Stimulated activated CD4-positive, alpha-beta T cell treated with anti-CD3 and anti-CD28 coated beads, Interleukin-15, amount 100 ng/mL, for 24 hours (primary cell): Measurements from ENCODE around the gene DOCK10.

Source experiments
- DNase-seq: peaks from one replicate; pipeline ENCODE4 v3.0.0-alpha.2; 2020

Gene DOCK10

GRCh38 chr2:224909885-224910573, 132.2 kb downstream of the DOCK10 start:
- DNase-seq = peak; percentile 38

GRCh38 chr2:224908818-224909217, 133.4 kb downstream of the DOCK10 start:
- DNase-seq = no peak

- DNase-seq = no peak
Observed at GRCh38 chr2:224904381-224904780, 137.9 kb downstream of the DOCK10 start.

- no peak for DNase-seq
Observed at GRCh38 chr2:224903621-224904020, 138.6 kb downstream of the DOCK10 start.

- DNase-seq = peak; percentile 34
Observed at GRCh38 chr2:224901121-224901676, 141.1 kb downstream of the DOCK10 start.

- no peak for DNase-seq
Observed at GRCh38 chr2:224895377-224895776, 146.9 kb downstream of the DOCK10 start.

- no peak for DNase-seq
Observed at GRCh38 chr2:224894356-224894755, 147.9 kb downstream of the DOCK10 start.

- DNase-seq = no peak
Observed at GRCh38 chr2:224893848-224894247, 148.4 kb downstream of the DOCK10 start.

- no peak for DNase-seq
Observed at GRCh38 chr2:224892574-224893204, 149.6 kb downstream of the DOCK10 start.

- no peak for DNase-seq
Observed at GRCh38 chr2:224890372-224890771, 151.9 kb downstream of the DOCK10 start.

GRCh38 chr2:224887141-224887540, 155.1 kb downstream of the DOCK10 start:
- no peak for DNase-seq

- DNase-seq = no peak
Observed at GRCh38 chr2:224885836-224886547, 156.3 kb downstream of the DOCK10 start.

GRCh38 chr2:224885291-224885690, 157.0 kb downstream of the DOCK10 start:
- no peak for DNase-seq

- no peak for DNase-seq
Observed at GRCh38 chr2:224884188-224884587, 158.1 kb downstream of the DOCK10 start.

- DNase-seq = no peak
Observed at GRCh38 chr2:224883700-224884099, 158.6 kb downstream of the DOCK10 start.

- no peak for DNase-seq
Observed at GRCh38 chr2:224883172-224883516, 159.1 kb downstream of the DOCK10 start.

- no peak for DNase-seq
Observed at GRCh38 chr2:224882291-224883171, 159.7 kb downstream of the DOCK10 start.

- DNase-seq = no peak
Observed at GRCh38 chr2:224881846-224882245, 160.4 kb downstream of the DOCK10 start.

- DNase-seq = no peak
Observed at GRCh38 chr2:224876522-224876921, 165.7 kb downstream of the DOCK10 start.

- DNase-seq = no peak
Observed at GRCh38 chr2:224875841-224876240, 166.4 kb downstream of the DOCK10 start.

GRCh38 chr2:224875153-224875552, 167.1 kb downstream of the DOCK10 start:
- DNase-seq = no peak

- no peak for DNase-seq
Observed at GRCh38 chr2:224871813-224872212, 170.5 kb downstream of the DOCK10 start.

GRCh38 chr2:224870341-224870740, 171.9 kb downstream of the DOCK10 start:
- DNase-seq = no peak
